Hematopoietic multipotent progenitor cell treated with erythropoietin and hydrocortisone succinate and interleukin-3 and kit ligand, for 6 days (in vitro differentiated cells): Measurements from ENCODE around the gene GCC2.
A peak's percentile ranks its signal among the peaks of the same experiment; 100 is the strongest.
"Not testable (repeated sequence)": the region's sequence is repeated elsewhere in the genome, so short reads cannot be mapped to it uniquely, and the experiment has no call there.

Experiments
- DNase-seq: peaks from one replicate; pipeline ENCODE4 v3.0.0-alpha.2; 2015

Gene GCC2

DNA sequence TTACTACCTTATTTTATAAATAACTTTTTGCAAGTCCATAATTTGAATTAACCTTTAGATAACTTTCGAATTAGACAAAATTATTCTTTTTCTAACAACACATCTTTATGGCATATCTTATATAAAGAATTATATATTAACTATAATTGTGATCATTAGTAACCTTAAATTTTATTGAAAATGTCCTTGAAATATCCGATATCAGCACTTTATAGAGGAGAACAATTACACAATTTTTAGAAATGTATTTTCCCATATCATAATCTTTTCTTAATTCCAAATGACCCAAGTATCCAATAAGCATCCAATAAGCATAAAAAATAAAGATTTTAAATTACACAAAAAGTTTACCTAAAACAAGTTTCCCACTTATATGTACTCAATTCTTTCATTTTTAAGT is 7.3 kb upstream of the GCC2 start:
- DNase-seq: no peak

DNA sequence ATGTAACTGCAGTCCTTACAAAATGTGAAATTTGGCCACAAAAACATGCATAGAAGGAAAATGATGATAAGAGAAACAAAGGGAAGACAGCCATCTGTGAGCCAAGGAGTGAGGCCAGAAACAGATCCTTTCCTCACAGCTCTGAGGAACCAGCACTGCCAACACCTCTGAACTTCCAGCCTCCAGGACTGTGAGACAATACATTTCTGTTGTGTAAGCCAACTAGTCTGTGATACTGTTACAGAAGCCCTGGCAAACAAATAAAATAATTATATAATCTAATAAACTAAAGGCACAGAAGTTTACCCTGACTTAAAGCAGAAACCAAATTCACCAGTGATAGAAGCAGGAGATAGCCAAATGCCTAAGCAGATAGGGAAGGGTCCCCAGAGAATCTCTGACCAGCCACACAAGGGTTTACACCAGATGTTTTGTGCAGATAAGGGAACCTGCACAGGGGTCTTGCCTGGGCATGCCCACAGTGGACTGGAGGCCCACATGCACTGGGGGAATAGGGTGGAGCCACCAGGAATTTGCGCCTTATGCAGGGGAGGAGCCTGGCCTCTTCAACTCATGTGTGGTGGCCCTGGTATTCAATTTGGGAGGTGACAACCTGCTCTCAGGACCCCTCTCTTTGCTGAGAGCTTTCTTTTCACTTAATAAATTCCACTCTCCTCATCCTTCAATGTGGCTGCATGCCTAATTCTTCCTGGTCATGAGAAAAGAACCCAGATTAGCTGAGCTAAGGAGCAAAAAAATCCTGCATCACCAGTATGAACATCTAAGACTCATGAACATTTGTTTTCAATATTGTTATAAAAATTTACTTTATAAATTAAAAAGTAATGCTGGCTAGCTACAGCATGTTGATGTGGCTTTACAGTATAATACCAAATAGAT is 3.8 kb upstream of the GCC2 start:
- peak; percentile 88 for DNase-seq

DNA sequence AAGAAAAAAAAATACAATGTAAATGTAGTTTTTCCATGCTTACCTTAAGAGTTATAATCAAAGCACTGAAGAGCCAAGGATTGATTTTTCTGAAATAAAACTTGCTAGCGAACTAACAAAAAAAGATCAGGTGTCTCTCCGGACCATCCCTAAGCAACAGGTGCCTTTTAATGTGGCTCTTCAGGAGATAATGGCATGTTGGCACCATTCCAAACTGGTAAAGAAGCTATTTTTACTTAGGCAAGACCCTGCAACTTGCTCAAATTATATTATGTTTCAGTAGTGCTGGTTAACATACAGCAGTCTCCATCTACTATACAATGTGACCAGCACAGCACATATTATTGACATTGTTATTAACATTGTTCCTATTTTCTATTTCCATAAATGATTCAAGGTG is 2.3 kb upstream of the GCC2 start:
- peak; percentile 28 for DNase-seq

DNA sequence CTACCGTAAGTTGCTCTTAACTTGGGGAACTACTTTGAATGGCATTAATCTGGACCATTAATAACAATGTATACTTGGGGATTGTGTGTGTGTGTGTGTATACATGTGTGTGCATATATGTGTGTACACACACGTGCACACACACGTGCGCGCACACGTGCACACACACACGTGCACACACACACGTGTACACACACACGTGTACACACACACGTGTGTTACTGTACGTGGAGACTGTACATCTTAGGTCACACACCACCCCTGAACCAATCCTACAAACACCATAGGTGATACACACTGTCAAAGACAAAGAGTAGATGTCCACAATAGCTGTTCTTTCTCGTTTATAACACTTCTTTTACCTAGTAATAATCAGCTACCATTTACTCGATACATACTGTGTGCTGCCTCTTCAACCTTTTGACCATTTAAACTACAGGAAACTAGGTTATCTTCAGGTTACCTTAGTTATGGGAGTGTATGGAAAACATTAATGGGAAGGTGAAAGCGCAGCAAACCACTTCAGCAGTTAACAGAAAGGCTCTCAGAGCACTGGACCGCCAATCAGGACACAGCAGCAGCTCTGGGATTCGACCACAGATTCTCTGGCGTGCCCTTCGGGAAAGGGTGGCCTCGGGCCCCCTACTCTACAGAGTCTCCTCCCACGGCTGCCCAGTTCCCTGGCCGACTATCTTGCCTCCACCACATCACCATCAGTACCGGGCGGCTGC is 894 bp upstream of the GCC2 start:
- DNase-seq: peak; percentile 41

DNA sequence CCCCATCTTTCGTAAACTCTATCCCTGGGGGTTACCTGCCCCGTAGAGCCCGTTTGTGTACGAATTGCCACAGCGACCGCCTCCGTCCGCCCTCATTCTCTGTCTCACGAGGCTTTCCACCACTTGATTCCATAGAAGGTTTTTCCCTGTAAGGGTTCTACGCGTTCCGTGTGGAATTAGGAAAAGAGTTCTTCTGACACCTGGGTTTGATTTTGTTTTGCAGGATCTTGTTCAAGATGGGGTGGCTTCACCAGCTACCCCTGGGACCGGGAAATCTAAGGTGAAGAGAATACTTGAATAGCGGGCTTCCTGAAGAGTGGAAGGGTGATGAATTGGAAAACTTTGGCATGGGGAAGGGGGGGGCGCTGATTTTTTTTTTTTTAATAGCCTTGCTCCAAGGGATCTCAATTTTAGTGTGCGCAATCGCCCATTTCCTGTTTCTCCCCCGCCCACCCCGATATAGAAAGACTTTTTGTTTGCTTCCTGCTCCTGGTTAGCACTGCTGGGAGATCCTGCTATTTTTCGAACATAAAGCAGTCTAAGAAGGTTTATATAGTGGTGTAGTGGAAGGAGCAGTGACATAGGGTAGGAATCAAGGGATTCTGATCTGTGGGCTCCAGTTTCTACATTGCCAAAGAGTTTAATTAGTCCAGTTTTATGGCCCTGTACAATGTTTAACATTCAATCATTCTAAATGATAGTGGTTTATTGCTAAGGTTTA is 564 bp downstream of the GCC2 start:
- DNase-seq: peak; percentile 67

DNA sequence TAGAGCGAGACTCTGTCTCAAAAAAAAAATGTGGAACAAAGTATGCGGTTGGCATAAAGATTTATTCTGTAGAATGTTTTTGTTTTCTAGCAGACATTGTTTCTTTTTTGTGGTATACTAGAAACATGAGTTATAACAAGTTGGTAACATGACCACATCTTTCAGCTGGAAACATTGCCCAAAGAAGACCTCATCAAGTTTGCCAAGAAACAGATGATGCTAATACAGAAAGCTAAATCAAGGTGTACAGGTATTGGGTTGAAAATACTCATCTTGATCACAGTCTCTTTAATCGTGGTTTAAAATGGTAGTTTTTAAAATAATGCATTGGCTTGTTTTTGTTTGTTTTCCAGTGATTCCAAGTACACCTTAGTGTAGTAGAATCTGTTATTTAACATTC is 1.9 kb downstream of the GCC2 start:
- no peak for DNase-seq

DNA sequence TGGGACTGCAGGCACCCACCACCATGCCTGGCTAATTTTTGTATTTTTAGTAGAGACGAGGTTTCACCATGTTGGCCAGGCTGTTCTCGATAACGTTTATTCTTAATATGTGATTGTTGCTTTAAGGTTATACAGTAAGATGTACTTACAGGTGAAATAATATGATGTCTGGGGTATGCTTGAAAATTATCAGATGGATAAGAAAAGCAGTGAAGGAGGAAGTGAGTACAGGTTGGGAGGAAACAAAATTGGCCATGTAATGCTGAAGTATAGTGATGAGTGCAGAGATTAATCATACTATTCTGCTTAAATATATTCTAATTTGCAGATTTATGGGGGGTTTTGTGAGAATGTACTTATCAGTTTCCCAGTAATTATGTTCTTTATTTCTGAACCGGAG is 3.0 kb downstream of the GCC2 start:
- DNase-seq: no peak

DNA sequence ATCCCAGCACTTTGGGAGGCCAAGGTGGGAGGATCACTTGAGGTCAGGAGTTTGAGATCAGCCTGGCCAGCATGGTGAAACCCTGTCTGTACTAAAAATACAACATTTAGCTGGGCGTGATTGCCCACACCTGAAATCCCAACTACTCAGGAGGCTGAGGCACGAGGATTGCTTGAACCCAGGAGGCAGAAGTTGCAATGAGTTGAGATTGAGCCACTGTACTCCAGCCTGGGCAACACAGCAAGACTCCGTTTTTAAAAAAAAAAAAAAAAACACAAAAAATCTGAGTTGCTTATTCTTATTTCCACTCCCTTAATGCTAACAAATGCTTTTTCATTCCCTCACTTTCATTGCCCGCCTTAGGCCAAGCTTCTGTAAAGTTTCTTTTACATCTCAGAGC is 4.5 kb downstream of the GCC2 start:
- not testable (repeated sequence) for DNase-seq

DNA sequence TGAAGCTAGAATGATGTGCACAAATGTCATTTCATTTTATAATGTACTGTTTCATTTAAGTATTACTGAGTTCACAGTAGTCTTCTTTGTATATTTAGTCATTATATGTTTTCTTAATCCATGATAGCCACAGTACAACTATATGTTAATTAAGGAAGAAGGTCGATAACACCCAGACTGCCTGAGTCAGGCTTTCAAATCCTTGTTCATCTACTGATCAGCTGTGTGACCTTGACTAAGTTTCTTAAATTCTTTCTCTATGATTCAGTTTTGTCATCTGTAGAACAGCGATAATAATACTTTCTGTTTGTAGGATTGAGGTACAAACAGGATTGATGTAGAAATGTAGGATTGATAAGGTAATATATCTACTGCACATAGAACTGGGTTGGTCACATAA is 5.4 kb downstream of the GCC2 start:
- no peak for DNase-seq

DNA sequence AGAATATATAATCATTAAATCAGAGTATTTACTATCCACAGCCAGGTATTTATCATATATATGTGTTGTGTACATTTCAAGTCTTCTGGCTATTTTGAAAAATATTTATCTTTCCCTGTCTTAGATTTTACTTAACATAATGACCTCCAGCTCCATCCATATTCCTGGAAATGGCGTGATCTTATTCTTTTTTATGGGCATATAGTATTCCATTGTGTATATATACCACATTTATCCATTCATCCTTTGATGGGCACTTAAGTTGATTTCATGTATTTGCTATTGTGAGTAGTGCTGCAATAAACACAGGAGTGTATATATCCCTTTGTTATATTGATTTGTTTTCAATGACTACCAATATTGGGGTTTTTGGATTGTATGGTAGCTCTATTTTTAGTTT is 6.6 kb downstream of the GCC2 start:
- no peak for DNase-seq

DNA sequence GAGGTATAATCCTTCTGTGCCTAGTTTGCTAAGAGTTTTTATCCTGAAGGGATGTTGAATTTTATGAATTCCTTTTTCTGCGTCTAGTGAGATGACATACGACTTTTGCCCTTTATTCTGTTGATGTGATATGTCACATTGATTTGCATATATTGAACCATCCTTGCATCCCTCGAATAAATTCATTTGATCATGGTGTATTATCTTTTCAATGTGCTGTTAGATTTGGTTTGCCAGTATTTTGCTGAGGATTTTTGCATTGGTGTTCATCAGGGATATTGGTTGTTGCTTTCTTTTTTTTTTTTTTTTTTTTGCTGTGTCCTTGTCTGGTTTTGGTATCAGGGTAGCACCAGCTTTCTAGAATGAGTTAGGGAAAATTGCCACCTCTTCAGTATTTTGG is 9.1 kb downstream of the GCC2 start:
- DNase-seq: no peak

DNA sequence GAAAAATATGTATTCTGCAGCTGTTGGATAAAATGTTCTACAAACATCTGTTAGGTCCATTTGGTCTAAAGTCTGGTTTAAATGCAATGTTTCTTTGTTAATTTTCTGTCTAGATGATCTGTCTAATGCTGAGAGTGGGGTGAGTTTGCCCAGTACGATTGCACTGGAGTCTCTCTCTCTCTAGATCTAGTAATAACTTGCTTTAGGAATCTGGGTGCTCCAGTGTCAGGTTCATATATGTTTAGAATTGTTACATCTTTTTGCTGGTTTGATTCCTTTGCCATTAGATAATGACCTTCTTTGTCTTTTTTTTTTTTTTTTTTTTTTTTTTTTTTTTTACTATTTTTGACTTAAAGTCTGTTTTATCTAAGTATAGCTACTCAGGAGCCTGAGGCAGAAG is 10.4 kb downstream of the GCC2 start:
- DNase-seq: no peak

DNA sequence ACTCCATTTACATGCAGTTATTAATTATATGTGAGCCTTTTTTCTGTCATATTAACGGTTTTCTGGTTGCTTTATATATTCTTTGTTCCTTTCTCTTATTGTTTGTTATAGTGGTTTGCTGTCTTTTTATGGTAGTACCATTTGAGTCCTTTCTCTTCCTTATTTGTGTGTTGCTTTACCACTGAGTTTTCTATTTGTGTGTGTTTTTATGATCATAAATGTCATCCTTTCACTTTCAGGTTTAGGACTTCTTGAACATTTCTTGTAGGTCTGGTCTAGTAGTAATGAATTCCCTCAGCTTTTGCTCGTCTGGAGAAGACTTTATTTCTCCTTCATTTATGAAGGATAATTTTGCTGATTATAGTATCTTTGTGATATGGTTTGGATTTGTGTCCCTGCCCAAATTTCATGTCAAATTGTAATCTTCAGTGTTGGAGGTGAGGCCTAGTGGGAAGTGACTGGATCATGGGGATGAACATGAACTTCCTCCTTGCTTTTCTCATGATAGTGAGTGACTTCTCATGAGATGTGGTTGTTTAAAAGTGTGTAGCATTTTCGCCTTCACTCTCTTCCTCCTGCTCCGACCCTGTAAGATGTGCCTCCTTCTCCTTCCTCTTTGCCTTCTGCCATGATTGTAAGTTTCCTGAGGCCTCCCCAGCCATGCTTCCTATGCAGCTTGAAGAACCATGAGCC is 11.5 kb downstream of the GCC2 start:
- DNase-seq: no peak

DNA sequence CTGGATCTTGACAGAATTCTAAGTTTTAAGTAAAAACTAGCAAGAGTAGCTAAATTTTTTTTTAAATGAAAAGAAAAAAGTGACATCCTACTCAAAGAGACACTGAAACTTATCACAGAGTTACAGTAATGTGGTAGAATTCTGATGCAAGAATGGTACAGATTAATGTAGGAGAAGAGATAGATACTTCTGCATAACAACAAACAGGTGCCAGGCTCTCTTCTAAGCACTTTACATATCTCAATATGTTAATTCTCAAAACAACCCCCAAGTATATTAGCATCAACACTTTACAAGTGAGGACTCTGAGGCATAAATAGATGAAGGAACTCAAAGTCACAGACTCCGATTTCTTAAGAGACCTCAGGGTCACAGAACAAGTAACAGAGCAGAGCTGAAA is 28.1 kb downstream of the GCC2 start:
- DNase-seq: no peak

DNA sequence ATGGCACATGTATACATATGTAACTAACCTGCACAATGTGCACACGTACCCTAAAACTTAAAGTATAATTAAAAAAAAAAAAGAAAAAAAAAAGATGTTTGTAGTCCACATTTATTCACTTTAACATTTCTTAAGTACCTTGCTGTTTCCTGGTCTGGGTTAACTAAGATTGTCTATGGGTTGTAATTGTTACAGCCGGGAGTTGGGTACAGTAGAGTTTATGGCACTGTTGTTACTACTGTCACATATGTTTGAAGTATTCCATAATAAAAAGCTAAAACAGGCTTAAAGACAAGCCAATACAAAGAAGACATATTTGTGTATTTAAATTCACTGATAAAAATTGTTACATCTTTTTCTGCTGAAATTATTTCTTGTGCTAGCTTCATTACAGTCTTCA is 36.2 kb downstream of the GCC2 start:
- DNase-seq: no peak

DNA sequence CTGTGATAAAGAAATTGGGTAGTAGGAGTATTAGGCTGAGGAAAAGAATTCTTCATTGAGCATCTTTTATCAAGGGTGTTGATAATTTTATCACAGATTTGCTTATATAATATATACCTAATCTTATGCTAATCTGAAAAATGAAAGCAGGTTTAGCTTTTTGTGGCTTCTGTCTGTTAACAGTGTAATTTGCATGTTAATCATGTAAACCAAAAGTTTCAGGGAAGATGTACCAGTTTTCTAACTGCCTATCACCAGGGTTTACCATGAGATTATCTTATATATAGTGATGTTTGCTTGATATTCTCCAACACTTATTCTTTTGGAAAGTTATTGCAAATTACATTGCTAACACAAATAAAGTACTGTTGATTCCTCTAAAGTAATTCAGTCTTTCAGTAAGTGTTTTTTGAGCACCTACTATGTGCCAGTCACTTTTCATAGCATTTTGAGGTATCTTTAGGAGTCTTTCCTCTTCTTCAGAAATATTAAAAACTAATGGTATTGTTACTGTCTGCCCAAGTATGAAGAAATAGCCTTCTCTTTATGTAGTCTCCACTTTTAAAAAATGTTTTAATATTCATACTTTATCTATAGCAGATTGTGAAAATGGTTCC is 41.6 kb downstream of the GCC2 start:
- DNase-seq: no peak

DNA sequence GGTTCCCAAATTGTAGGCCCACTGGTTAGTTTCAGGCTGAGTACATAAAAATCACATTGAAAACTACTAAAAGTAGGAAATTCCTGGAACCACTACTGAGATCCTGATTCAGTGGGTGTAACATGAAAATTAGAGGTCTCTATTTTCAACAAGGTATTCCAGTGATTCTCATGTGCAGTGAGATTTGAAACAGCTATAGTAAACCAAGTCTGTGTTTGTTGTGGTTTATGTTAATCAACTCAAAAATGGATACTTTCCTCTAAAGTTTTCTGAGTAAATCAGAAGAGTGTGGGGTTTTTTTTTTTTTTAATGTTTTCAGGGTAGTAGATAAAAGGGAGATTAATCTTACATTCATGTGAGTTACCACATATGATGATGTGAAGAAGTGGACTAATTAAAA is 42.8 kb downstream of the GCC2 start:
- no peak for DNase-seq

DNA sequence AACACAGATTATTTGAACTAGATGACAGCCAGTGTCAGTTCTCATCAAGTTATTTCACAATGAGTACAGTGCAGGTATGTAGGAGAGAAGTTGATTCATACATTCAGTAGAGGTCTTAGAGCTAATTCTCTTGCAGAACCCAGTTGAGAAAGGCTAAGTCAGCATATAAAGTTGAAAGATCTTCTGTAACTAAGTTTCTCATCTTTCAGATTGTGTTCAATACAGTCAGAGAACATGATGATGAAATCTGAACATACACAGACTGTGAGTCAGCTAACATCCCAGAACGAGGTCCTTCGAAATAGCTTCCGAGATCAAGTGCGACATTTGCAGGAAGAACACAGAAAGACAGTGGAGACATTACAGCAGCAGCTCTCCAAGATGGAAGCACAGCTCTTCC is 43.4 kb downstream of the GCC2 start:
- DNase-seq: no peak

DNA sequence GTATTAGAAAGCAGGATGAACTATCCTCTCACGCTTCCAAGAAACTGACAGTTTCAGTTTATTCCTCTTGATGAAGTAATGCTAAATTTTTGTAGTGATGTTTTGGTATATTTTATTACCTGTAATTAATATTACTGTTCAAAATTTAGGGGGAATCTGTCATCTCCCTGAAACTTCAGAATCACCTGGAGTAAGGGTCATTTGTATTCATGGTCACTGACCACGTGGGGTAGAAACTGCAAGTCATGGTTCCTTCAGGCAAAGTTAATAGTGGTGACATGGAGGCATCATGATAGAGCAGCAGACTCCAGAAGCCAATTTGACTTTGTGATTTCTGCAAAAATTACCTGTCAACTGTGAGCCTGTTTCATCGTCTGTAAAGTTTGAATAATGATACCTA is 47.2 kb downstream of the GCC2 start:
- not testable (repeated sequence) for DNase-seq

DNA sequence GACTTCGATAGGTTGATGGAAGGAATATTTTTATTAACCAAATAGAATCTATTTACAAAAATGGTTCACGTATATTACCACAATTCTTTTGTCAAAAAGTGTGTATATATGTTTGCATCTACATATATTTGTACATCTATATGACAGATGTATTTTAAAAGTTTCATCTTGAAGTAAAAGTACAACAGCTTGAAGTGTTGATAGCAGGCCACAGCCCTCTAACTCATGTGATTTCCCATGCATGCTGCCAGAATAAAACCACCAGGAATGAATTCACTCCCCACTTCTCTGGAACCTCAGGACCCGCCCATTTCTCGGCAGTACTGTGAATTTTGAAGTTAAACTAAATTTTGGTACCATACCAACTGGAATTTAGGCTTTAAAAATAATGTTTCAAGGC is 58.6 kb downstream of the GCC2 start:
- peak; percentile 30 for DNase-seq

DNA sequence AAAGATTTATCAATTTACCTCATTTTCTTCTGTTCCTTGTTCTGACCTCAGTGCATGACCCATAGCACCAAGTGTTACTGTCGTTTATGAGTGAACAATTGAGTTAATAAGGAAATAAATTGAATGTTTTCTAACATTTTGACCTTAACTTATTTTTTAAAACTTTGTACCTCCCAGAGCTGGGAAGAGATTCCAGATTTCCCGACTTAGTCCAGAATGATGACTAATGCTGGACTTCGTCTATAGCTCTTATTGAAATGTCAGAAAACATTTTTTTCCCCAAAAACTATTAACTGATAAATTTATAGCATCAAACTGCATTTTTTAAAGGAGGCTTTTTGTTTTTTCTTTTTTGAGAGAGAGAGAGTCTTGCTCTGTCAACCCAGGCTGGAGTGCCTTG is 63.4 kb downstream of the GCC2 start:
- not testable (repeated sequence) for DNase-seq

DNA sequence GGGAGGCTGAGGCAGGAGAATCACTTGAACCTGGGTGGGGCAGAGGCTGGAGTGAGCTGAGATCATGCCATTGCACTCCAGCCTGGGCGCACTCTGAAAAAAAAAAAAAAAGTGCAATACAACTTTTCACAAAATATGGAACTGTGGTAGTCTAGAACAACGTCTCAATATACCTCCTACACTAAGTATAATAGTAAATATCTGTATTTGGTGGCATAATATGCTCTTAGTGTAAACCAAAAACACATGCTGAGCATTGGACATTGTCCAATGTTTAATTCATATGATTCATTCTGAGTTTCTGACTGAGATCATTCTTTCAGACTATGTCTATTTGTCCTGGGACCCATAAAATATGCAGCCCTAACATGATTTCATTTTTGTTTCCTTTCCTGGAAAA is 65.5 kb downstream of the GCC2 start:
- DNase-seq: not testable (repeated sequence)

DNA sequence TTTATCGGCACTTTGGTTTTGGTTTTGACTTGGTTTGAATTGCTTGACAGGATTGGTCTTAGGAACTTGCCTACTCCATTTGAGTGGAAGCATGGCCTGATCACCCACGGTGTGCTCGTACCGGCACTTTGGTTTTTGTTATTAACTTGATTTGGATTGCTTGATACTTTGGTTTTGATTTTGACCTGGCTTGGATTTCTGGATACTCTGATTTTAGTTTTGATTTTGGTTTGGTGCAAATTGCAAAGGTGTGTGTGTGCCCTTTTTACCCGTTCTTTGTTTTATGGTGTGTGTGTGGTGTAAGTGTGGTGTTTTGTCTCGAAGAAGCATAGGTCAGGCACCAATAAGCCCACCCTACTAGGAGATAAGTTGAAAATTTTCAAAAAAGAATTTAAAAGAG is 75.7 kb downstream of the GCC2 start:
- not testable (repeated sequence) for DNase-seq
